GM19351 (cell line): ENCODE measurements around the gene NTSR2.
"Not testable (repeated sequence)": the region's sequence is repeated elsewhere in the genome, so short reads cannot be mapped to it uniquely, and the experiment has no call there.

Experiments
- ATAC-seq: cut with Tn5 transposase; IDR thresholded peaks from one replicate; pipeline ENCODE4 v1.9.1; 2021; ENCODE audit warnings: mild to moderate bottlenecking, moderate library complexity; ENCODE audit not compliant: unreplicated experiment

NTSR2 gene

DNA sequence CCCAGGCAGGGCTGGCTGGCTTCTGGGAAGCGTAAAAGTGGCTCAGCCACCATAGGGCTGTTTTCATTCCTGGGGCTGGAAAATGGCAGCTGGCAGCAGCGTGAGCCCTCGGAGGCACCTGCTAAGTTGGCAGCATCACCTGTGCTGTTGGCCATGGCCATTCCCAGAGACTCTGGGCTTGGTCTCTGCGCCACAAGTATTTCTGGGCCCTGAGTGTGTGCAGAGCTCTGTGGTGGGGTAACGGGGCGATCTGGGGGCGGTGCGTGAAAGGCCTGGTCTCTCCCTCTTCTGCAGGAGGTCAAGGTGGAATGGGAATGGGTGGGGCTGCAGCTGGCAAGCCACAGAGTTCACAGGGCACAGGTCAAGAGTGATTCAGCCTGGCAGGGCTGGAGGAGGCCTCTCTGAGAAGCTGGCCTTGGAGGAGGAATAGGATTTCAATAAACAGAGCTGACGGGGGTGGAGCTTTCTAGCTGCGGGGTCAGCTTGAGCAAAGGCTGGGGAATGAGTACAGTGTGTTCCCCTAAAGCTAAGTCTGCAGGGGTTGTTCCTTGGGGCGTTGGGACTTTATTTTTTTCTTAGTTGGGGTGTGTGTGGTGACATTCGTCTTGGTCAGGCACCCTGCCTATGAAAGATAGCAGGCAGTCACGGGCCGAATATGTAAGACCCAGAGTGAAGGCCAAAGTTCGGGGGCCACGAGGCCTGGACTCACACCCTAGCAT is 10.3 kb upstream of the NTSR2 start:
- ATAC-seq, result no peak

DNA sequence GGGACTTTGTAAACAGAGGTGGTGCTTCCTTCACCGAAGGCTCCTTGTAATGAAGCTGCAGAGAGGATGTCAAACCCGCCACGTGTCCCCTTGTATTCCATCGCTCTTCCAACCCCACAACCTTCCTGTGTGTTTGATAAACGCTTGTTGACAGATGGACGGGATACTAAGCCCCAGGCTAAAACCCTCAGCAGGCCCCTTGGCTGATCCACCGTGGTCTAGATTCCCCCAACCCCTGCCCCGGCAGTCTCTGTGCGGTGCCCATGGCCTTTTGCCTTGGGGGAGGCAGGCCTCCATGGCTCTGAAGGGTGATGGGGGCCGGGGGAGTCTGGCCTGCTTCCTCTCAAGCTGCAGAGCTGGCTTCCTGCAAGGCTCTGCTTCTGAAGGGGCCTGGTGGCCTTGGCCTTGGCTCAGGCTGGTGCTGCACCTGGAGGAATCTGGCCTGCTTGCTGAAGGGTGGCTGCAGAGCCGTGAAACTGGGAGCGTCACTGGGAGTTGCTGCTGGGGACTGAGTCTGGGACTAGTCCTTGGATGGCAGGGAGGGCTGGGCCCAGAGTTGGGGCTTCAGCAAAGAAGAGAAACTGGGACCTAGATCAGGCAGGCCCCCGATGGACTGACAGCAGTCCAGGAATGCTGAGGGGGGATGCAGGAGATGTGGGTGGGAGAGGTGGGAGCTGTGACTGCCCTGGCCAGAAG is 9.6 kb upstream of the NTSR2 start:
- no peak for ATAC-seq

DNA sequence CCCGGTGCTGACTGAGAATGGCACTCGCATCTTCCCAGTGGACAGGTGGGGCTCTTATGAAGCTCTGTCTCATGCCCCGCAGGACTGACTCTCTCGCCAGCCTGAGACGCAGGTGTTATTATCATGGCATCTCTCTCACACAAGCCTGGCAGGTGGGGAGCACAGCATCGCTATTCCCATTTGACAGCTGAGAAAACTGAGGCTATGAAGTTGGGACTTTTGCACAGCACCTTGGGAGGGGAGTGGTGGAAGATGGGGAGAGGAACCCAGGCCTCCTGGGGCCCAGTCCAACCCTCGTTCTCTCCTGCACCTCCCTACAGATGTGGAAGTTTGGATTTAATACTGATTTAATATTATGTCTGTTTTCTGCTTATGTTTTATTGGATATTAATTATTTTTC is 9.0 kb upstream of the NTSR2 start:
- ATAC-seq, result no peak

DNA sequence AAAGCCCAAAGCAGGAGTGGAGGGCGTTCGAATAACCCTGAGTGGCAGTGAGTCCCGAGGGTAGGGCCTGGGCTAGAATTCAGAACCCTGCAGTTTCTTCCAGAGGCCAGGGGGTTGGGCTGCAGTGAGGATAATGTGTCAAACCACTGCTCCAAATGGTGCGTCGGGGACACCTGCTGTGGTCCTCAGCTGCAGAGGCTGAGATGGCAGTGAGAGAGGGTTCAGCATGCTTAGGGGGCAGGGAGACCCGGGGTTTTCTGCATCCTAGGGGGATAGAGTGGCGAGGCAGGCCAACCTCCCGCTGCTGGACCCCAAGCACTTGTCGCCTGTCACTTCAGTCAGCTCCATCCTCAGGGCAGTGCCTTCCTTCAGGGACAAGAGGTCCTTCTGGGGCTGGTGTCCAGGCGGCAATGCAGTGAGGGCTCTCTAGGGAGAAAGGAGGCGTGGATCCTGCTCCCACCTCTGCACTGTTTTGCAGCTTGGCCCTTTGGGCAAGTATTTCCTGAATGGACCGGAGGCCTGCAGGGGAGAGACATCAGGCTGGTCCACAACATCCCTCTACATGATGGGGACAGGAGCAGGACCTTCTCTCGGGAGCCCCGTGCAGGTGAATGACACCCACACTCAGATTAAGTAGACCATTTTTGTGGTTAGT is 8.4 kb upstream of the NTSR2 start:
- no peak for ATAC-seq

DNA sequence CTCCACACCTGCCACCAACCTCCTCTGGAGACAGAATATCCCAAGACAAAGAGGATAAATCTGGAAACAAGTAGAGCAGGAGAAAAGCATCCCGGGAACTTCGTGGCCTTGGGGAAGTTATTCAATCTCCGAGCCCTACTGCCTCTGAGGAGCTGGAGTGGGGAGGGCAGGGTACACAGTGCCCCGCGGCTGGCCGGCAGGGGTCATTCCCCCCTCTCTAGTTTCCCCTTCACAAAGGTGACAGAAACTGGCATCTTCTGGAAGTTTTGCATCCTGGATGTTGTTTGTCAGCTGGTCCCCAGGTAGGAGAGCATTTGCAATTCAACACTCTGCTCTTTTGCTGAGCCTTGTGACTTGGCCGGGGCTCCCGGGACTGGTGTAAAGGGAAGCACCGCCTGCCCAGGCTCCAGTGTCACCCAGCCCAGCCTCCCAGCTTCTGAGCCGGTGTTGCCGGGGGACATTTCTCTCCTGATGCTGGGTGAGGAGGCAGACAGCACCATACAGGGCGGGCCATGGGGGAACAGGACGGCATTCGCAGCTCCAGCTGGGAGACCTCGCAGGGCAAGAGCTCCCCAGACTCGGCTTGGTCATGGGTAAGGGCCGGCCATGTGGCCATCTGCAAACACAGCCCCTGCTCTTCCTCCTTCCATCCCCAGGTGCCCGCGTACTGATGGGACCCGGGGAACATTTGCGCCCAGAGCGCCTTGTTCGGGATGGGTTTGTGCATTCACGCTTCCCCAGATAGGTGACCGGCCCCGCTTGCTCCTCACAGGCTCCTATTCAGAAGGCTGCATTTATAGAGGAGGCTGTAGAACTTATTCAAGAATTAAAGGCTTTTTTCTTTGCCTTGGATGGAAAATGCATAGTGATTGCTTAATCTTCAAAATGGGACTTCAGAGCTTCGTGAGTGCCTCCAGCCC is 7.4 kb upstream of the NTSR2 start:
- ATAC-seq, result no peak

DNA sequence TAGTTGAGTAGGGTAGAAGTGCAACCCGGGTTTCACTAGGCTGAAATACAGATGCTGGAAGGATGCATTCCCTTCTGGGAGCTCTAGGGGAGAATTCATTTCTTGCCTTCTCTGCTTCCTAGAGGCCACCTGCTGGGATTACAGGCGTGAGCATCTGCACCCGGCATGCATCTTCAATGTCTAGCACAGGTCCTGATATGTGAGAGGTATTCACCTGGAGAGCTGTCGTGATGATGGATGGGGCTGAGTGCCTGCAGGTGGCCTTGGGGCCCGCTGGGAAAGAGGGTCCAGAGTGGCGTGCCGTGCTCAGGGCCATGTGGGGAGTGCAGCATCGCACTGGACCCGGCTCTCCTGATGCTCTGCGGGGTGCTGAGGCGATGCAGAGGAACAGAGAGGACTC is 6.6 kb upstream of the NTSR2 start:
- ATAC-seq, result no peak

DNA sequence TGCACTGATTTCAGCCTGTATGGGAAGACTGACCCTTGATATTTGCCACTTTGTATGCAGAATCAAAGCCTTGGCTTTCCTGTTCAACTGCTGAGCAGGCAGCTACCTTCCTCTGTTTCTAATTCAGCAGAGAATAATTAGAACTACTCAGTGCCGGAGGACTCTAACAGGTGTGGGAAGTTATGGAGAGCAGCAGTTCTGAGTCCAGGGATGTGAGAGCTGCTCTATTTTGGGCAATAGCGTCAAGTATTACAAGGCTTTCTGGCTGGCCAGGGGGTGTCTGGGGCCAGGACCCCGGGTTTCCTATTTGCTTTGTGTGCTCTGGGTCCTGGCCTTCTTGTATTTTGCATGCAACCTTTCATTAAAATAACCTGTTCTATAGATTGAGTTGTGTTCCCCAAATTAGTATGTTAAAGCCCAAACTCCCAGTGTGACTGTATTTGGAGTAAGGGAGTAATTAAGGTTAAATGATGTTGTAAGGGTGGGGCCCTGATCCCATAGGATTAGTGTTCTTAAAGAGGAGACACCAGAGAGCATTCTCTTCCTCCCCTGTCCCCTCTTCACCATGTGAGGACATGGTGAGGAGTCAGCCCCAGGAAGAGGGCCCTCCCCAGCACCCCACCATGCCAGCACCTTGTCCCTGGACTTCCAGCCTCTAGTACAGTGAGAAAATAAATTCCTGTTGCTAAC is 5.6 kb upstream of the NTSR2 start:
- ATAC-seq, result no peak

DNA sequence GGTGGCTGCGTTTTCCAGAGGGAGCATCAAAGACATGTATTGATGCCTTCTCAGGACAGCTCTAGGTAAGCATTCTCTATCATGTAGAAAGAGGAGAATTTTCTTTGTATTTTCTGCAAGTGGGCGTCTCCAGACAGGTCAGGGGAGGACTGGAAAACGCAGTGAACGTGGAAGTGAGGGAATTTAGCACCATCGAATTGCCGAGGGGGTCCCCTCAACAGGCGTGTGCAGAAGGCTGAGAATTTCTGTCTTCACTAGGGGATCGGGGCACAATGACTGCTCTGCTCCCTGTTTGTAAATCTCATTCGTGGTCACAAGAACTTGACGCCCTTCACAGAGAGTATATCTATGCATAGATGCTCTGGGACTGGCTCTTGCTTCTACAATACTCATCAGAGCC is 5.0 kb upstream of the NTSR2 start:
- ATAC-seq, result no peak

DNA sequence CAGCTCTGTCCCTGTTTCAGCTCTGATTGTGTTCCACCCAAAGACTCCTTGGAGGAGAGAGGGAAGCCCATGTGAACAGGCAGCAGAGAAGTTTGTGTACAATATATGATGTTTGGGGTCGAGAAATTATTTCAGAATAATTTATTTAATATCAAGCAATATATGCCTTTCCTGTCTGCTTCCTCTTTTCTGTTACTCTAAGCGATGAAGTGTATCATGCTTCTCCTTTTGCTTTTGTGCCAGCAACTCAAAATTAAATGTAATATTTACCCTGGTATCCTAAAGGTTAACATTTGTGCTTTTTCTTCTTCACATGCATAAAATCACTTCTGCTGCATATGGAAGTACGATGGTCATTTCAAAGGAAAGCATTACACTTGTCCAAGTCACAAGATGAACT is 2.4 kb upstream of the NTSR2 start:
- no peak for ATAC-seq

DNA sequence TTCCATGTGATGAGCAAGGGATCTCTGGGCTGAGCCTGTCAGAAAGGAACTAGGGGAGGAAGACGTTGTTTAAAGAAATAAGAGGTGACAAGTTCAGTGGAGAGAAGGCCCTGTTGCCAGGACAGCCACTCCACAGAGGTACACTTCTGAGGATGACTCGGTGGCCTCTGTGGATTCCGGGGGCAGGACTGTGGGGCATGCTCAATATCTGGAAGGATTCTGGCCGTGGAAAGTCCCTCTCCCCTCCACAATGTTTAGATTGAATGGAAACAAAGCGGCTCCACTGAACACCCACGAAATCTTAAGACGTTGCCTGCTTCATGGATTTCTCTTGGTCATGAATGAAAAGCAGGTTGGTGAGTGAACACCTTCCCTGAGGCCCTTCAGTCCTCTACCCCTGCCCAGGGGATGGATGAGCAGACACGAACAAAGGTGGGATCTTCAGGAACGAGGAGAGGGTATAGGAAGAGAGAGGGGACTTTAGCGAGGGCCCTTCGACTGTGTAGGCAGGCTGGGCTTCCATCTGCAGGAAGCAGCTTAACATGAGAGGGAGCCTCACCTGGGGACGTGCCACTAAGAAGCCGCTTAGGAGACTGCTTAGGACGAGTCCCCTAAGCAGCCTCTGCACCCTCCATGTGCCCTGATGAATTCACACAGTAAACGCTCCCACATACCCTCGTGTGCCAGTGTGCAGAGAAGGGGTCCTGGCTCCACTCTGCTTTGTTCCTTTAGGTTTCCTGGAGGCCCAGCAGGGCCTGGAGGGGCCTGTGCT is 1.9 kb downstream of the NTSR2 start:
- no peak for ATAC-seq

DNA sequence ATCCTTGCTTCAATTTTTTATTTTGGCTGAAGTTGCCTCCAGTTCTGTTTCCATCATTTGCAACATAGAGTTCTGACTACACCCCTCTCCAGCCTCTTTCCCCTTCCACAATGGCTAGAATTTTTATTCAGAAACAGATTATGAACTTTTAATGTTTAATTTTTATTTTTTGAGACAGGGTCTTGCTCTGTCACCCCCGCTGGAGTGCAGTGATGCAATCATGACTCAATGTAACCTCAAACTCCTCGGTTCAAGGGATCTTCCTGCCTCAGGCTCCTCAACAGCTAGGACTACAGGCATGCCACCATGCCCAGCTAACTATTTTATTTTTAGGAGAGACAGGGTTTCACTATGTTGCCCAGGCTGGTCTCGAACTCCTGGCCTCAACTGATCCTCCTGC is 2.8 kb downstream of the NTSR2 start:
- ATAC-seq, result no peak

DNA sequence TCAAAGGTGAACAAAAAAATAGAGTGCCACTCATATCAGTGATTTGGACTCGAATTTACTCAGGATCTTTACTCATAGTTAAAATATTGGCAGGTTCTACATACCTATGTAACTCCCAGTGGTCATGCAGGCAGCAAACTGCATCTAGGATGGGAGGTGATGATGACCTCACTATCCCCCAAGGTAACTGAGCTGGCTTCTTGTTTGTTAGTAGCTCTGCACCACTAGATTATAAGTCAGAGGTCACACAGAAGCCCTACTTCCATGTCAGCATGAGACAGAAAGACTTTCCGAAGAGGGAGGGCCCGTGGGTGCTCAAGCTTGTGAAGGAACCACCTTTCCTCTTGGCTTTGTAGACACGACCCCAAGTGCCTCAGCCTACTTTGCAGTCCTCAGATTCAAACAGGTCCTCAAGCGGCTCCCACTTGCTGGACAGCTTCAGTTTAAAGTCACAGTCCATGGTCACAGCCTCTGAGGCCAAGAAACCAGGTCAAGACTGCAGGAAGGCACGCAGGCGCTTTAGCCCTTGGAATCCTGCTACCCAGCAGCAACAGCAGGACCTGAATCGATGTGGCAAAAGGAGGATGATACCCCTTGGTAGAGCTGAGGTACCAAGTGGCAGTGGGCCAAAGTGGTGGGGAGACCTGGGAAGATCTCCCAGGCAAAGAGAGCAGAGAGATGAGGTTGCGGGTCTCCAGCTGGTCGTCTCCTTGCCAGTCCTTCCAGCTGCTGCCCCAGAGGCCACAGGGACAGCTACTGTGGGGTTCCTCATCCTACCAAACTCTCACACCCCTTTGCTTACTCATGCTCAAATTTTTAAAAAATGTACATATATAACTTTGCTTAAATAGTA is 4.3 kb downstream of the NTSR2 start:
- no peak for ATAC-seq

DNA sequence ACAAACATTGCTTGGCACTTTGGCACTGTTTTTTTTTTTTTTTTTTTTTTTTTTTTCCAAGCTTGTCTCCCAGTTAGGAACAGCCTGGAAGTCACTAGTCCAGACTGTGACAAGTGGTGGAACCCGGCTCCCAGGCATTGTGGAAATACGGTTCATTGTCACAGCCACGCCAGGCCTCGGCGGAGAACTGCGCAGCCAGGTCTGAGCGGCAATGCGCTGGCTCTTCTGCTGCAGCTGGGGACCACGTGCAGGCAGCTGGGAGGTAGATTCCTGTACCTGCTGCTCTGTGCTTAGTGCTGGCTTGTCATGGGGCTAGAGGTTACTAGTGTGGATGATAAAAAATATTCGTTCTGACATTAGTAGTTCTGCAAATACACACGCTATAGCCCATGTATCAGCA is 5.0 kb downstream of the NTSR2 start:
- ATAC-seq, result no peak

DNA sequence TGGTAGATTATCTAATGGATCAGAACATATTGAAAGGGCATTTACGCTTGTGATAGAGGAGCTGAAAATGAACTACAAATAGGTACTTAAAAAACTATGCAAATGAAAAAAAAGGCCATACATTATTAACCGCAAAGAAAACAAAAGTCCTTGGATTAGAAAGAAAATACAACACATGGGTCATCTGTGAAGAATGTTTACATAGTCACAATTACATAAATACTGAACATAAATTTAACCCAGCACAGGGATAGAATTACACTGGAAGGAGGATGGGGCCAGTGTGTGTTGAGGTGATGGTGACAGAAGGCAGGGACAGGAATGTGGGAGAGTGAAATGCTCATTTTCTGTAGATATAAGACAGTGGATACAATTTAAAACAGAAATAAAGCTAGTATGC is 6.6 kb downstream of the NTSR2 start:
- ATAC-seq, result no peak

DNA sequence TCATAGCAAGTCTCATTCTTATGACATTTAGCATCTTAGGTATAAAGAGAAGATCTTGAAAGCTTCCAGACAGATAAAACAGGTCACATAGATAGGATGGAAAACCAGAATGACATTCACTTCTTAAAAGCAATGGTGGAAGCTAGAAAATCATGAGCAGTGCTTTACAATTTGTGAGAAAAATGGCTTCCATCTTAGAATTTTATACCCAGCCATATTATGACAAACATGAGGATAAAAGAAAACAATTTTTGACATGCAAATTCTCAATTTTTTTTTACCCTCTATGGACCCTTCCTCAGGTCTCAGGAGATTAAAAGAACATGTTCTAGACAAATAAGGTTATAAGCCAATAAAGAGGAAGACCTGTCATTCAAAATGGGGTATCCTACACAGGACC is 7.1 kb downstream of the NTSR2 start:
- no peak for ATAC-seq

DNA sequence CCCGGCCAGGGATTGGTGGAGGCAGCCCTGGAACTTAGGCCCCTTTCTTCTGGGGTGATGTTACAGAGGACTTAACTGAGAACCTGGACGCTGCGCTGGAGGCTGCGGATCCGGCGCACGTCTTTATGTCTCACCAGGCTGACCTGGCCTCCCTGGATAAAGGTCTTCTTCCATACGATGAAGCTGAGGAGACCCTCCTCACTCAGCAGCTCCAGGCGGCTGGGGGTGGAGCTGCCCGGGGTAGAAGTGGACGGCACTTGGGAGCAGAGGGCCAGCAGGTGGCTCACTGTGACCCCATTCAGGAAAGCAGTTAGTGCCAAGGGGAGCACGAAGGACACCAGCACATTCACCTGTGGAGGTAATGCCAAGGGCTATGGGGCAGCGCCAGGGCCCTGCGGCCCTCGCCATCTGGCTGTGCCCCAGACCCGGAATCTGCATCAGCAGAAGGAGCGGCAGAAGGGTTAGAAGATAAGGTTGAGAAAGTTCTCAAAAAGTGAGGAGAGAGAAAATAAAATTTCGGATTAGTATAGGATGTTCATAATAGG is 8.0 kb downstream of the NTSR2 start:
- ATAC-seq, result no peak

DNA sequence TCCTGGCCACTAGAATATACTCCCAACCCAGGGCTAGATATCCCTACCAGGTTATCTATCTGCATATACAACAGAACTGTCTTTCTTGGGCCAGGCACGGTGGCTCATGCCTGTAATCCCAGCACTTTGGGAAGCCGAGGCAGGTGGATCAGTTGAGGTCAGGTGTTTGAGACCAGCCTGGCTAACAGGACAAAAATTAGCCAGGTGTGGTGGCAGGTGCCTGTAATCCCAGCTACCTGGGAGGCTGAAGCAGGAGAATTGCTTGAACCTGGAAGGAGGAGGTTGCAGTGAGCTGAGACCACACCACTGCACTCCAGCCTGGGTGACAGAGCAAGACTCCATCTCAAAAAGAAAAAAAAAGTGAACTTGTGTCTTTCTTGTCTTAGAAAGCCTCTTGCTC is 9.6 kb downstream of the NTSR2 start:
- ATAC-seq, result not testable (repeated sequence)

DNA sequence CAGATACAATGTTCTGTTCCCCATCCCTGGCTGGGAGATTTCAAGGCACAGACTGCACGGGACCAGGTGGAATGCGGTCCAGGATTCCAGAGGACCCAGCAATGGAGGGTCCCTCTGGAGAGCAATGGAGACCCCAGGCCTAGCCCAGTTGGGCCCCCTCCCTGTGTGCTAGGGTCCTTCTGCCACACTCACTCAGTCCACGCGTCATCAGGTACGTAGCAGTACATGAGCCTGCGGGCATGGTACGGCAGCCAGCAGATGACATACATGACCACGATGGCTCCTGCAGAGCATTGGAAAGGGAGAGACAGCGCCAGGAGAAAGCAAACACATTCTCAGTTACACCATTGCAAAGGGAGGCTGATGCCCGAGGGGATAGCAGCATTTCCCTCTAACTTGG is 10.1 kb downstream of the NTSR2 start:
- no peak for ATAC-seq

DNA sequence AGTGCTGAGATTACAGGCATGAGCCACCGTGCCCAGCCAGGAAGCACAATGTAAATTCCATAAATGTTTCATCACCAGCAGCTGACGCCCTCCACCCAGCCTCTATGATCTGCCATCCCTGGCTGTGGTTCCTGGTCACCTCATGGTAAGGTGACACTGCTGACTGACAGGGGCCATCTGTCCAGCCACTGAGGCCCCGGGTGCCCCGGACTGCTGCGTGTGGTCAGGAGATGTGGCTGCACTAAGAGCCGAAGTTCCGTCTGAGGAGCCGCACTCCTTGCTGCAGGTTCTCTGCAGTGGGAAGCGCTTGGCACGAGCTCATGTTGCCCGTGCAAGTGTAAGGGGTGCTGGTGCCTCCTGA is 10.9 kb downstream of the NTSR2 start:
- ATAC-seq, result no peak
